Tibial nerve (tissue), 4 donors: ENCODE data around the gene KDM2A.

Experiments used
- EP300 ChIP-seq, 2 donors: sonication (generic); formaldehyde crosslinking; IDR thresholded peaks; one replicate each; pipeline ENCODE4 v1.6.1; 2017; ENCODE audit warnings: antibody characterized with exemption in 2 of 2, mild to moderate bottlenecking in 1 of 2
- TF ChIP-seq, protein P1 (sequence below), 5 experiments: fragments of 200-600 bp in 3 of 5; fragments of 450-650 bp in 2 of 5; sonication (generic) in 3 of 5; IDR thresholded peaks; one replicate each; pipeline ENCODE4 v1.5.1; 2016 to 2019; ENCODE audit warnings: antibody characterized with exemption in 5 of 5, mild to moderate bottlenecking in 3 of 5, moderate library complexity in 2 of 5

GRCh38 chr11:67178421-67178820 is 59.4 kb downstream of the KDM2A start:
- TF ChIP-seq, protein P1, sequence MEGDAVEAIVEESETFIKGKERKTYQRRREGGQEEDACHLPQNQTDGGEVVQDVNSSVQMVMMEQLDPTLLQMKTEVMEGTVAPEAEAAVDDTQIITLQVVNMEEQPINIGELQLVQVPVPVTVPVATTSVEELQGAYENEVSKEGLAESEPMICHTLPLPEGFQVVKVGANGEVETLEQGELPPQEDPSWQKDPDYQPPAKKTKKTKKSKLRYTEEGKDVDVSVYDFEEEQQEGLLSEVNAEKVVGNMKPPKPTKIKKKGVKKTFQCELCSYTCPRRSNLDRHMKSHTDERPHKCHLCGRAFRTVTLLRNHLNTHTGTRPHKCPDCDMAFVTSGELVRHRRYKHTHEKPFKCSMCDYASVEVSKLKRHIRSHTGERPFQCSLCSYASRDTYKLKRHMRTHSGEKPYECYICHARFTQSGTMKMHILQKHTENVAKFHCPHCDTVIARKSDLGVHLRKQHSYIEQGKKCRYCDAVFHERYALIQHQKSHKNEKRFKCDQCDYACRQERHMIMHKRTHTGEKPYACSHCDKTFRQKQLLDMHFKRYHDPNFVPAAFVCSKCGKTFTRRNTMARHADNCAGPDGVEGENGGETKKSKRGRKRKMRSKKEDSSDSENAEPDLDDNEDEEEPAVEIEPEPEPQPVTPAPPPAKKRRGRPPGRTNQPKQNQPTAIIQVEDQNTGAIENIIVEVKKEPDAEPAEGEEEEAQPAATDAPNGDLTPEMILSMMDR (IDR thresholded peaks at IDR 0.05), result no peak
- no peak for TF ChIP-seq EP300 (IDR thresholded peaks at IDR 0.05)
